RCC 7860 (cell line): Measurements from ENCODE around the gene CFAP210.

ENCODE experiments used
- DNase-seq: peaks from one replicate; pipeline ENCODE4 v3.0.0-alpha.2; 2015; ENCODE audit warnings: low spot score
- FAIRE-seq: peaks from 2 replicates; lab custom pipeline; 2012; peaks lifted over from hg19 to GRCh38; lab: Jason Lieb, UNC

Gene CFAP210

GRCh38 chr2:169694113-169694893, at the start of gene CFAP210, which contains the start of gene PHOSPHO2:
Gene CFAP210, minus strand, starts transcription at chr2:169694405. Its CDS starts 78 bp downstream, at chr2:169694327.
Gene PHOSPHO2, plus strand, starts transcription at chr2:169694469. Its CDS starts 6,503 bp downstream, at chr2:169700972.
- FAIRE-seq, result peak; percentile 76
- peak; percentile 95 for DNase-seq

GRCh38 chr2:169743549-169743948, 49.3 kb upstream of the CFAP210 start:
- no peak for DNase-seq
- no peak for FAIRE-seq

GRCh38 chr2:169739351-169739750, 45.1 kb upstream of the CFAP210 start:
- no peak for FAIRE-seq
- no peak for DNase-seq

GRCh38 chr2:169738566-169739229, 44.5 kb upstream of the CFAP210 start:
- no peak for DNase-seq
- no peak for FAIRE-seq

- FAIRE-seq, result no peak
- DNase-seq, result no peak
These were observed 42.7 kb upstream of the CFAP210 start for GRCh38 chr2:169736902-169737301.

- no peak for FAIRE-seq
- no peak for DNase-seq
These were observed 41.4 kb upstream of the CFAP210 start for GRCh38 chr2:169735623-169736022.

- FAIRE-seq (no peak), DNase-seq (no peak)
These were observed 40.1 kb upstream of the CFAP210 start for GRCh38 chr2:169734169-169734847.

- DNase-seq, result no peak
- FAIRE-seq, result no peak
These were observed 38.6 kb upstream of the CFAP210 start for GRCh38 chr2:169732583-169733358.

- FAIRE-seq (no peak), DNase-seq (no peak)
These were observed 37.9 kb upstream of the CFAP210 start for GRCh38 chr2:169732075-169732474.

- FAIRE-seq, result no peak
- DNase-seq, result no peak
These were observed 35.0 kb upstream of the CFAP210 start for GRCh38 chr2:169729274-169729605.

GRCh38 chr2:169727065-169727464, 32.9 kb upstream of the CFAP210 start:
- no peak for FAIRE-seq
- no peak for DNase-seq

GRCh38 chr2:169721016-169721415, 26.8 kb upstream of the CFAP210 start:
- FAIRE-seq (no peak), DNase-seq (no peak)

- FAIRE-seq, result no peak
- no peak for DNase-seq
These were observed 24.8 kb upstream of the CFAP210 start for GRCh38 chr2:169718930-169719504.

GRCh38 chr2:169717691-169718063, 23.5 kb upstream of the CFAP210 start:
- no peak for DNase-seq
- no peak for FAIRE-seq

GRCh38 chr2:169716938-169717690, 22.9 kb upstream of the CFAP210 start:
- no peak for DNase-seq

GRCh38 chr2:169716238-169716886, 22.2 kb upstream of the CFAP210 start:
- FAIRE-seq, result no peak
- no peak for DNase-seq

More at GRCh38 chr2:169716938-169717690, 22.9 kb upstream of the CFAP210 start:
- FAIRE-seq, result no peak

GRCh38 chr2:169715379-169716237, 21.4 kb upstream of the CFAP210 start:
- FAIRE-seq (no peak), DNase-seq (no peak)

GRCh38 chr2:169714699-169715098, 20.5 kb upstream of the CFAP210 start:
- no peak for FAIRE-seq
- DNase-seq, result no peak
